ENCODE data around the gene OR10A4. TPM values are rescaled to one million over a fixed set of nuclear protein-coding genes. Genes with fewer than 3 reads are reported as not detected.

OR10A4 gene
- total and polyA plus RNA-seq, 2 of the 13 experiments (the other 11 are each of a cell fraction or from before 2014, with no cell fraction given): not detected

DNA sequence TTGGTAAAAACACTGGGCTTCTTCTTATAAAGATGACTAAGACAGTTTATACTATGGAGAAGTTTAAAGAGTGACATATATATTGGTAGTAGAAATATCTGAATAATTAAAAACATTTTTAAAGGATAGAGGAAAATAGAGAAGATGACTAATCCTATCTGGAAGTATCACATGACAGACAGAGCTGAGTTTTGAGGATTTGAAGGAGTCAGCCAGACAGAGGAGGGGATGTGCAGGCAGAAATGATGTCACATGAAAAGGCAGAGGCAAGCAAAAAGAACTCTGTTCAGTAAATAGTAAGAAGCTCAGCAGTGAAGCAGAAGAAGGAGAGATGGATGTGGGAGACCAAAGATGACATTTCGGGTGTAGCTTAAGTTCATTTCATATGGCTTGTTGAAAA is 12.0 kb upstream of the OR10A4 start (continued):
- TF ChIP-seq HES4 (CRISPR knock-in tag; IDR thresholded peaks at IDR 0.05; ENCODE audit: borderline replicate concordance): no peak
- no peak for TF ChIP-seq ZNF251 (CRISPR knock-in tag; IDR thresholded peaks at IDR 0.05)
- no peak for TF ChIP-seq KDM6A (CRISPR knock-in tag; IDR thresholded peaks at IDR 0.05; ENCODE audit: low read depth)
- TF ChIP-seq JUNB (CRISPR knock-in tag; IDR thresholded peaks at IDR 0.05; ENCODE audit: borderline replicate concordance): no peak
- TF ChIP-seq, protein P1, sequence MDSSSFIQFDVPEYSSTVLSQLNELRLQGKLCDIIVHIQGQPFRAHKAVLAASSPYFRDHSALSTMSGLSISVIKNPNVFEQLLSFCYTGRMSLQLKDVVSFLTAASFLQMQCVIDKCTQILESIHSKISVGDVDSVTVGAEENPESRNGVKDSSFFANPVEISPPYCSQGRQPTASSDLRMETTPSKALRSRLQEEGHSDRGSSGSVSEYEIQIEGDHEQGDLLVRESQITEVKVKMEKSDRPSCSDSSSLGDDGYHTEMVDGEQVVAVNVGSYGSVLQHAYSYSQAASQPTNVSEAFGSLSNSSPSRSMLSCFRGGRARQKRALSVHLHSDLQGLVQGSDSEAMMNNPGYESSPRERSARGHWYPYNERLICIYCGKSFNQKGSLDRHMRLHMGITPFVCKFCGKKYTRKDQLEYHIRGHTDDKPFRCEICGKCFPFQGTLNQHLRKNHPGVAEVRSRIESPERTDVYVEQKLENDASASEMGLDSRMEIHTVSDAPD (CRISPR knock-in tag; IDR thresholded peaks at IDR 0.05): no peak
- TF ChIP-seq AHDC1 (CRISPR knock-in tag; IDR thresholded peaks at IDR 0.05; ENCODE audit: borderline replicate concordance): no peak
- TF ChIP-seq, protein P2, sequence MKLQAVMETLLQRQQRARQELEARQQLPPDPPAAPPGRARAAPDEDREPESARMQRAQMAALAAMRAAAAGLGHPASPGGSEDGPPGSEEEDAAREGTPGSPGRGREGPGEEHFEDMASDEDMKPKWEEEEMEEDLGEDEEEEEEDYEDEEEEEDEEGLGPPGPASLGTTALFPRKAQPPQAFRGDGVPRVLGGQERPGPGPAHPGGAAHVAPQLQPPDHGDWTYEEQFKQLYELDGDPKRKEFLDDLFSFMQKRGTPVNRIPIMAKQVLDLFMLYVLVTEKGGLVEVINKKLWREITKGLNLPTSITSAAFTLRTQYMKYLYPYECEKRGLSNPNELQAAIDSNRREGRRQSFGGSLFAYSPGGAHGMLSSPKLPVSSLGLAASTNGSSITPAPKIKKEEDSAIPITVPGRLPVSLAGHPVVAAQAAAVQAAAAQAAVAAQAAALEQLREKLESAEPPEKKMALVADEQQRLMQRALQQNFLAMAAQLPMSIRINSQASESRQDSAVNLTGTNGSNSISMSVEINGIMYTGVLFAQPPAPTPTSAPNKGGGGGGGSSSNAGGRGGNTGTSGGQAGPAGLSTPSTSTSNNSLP (IDR thresholded peaks at IDR 0.05; ENCODE audit: low read depth, low read length): no peak

Data from HepG2 (cell line).